Vagina (tissue), 2 donors: ENCODE data around the gene LMO1. TPM values are rescaled to one million over a fixed set of nuclear protein-coding genes. Genes with fewer than 3 reads are reported as not detected.
A peak's percentile ranks its signal among the peaks of the same experiment; 100 is the strongest.

Source experiments
- DNase-seq, 2 donors: peaks; one replicate each; pipeline ENCODE4 v3.0.0-alpha.2; 2017; ENCODE audit errors: extremely low spot score in 2 of 2
- H3K27ac ChIP-seq: fragments of 200-600 bp; sonication (generic); one replicate; pipeline ENCODE4 v1.5.1; 2019
- H3K27me3 ChIP-seq: fragments of 200-600 bp; sonication (generic); one replicate; pipeline ENCODE4 v1.5.1; 2019
- H3K36me3 ChIP-seq, 2 donors: fragments of 200-600 bp; sonication (generic); one replicate each; pipeline ENCODE4 v1.5.1; 2017 to 2019
- H3K4me1 ChIP-seq: fragments of 200-600 bp; sonication (generic); one replicate; pipeline ENCODE4 v1.5.1; 2019
- H3K4me3 ChIP-seq, 2 donors: fragments of 200-600 bp; sonication (generic); 1 replicate in 1 of 2; 2 replicates in 1 of 2; pipeline ENCODE4 v1.5.1; 2016 to 2019
- H3K9me3 ChIP-seq: fragments of 200-600 bp; sonication (generic); one replicate; pipeline ENCODE4 v1.5.1; 2019
- POLR2A ChIP-seq, 2 donors: fragments of 450-650 bp; IDR thresholded peaks; one replicate each; pipeline ENCODE4 v1.6.1; 2017; ENCODE audit warnings: antibody characterized with exemption in 2 of 2, mild to moderate bottlenecking in 2 of 2, moderate library complexity in 2 of 2
- POLR2AphosphoS5 ChIP-seq, 2 donors: sonication (generic); formaldehyde crosslinking; IDR thresholded peaks; one replicate each; pipeline ENCODE4 v1.9.0; 2017; ENCODE audit warnings: antibody characterized with exemption in 2 of 2, mild to moderate bottlenecking in 2 of 2, low read depth in 1 of 2; ENCODE audit not compliant: insufficient read depth in 1 of 2
- intact Hi-C: fragments of 100-400 bp; cut with DNase I; formaldehyde crosslinking; loops from one replicate; pipeline ENCODE4 v1.15.1; 2023
- total RNA-seq: library from RNA; depleted of rRNA; stranded (reverse); fragments of >200 nt; gene quantifications from one replicate; pipeline ENCODE4 v1.2.3, GENCODE V29; 2016
- TF ChIP-seq, protein P1 (sequence below), 3 experiments: fragments of 450-650 bp in 2 of 3; fragments of 200-600 bp in 1 of 3; sonication (generic) in 1 of 3; IDR thresholded peaks; one replicate each; pipeline ENCODE4 v1.5.1; 2017 to 2019; ENCODE audit warnings: antibody characterized with exemption in 3 of 3, mild to moderate bottlenecking in 2 of 3, moderate library complexity in 2 of 3

LMO1 gene
- total RNA-seq, 1 donor from 2014 or later, result not detected

DNA sequence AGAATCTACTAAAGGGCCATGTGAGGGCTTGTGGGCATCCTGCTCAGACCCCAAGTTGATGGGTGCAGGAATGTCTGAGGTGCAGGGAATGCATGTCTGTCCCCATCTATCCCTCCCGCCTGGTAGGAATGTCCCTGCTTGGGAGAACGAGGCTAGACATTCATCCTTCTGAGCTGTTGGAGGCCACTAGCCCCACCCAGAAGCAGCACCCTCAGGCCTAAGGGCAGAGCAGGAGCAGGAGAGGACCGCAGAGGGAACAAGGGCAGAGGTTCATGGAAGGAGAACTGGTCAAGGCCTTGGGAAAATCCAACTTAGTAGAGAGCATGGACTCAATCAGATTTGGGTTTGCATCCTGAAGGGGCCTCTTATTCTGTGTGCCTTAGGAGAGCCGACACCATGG lies 22.1 kb upstream of the LMO1 start:
- H3K4me1 ChIP-seq, result peaks cover 10% of the 10 kb centered on the region
- intact Hi-C loops, result no loop called here
- no peaks in the 10 kb centered on the region for H3K36me3 ChIP-seq
- peak in 1 of 2 donors; percentile 75 for DNase-seq
- TF ChIP-seq POLR2A (IDR thresholded peaks at IDR 0.05), result no peak
- no peaks in the 10 kb centered on the region for H3K27me3 ChIP-seq
- H3K27ac ChIP-seq, result no peak overlapping the region
- H3K9me3 ChIP-seq, result no peaks in the 10 kb centered on the region
- no peak overlapping the region for H3K4me3 ChIP-seq

DNA sequence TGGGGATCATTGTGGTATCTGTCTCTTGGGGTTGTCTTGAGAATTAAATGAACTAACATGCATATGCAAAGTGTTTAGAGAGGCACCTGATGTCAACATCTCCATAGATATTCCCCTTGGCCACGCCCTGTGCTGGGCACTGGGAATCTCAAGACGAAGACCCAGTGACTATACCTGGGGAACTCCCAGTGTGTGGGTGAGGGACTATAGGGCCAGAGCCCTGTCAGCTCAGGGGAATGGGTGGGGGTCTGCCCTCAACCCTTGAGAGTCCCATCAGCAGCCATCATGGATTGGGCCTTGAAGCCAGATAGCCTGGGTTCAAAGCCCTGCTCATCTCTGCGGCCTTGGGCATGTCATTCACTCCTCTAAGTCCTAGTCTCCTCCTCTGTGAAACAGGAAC lies 21.6 kb upstream of the LMO1 start:
- Histone ChIP-seq H3K27ac (no peak overlapping the region), H3K9me3 (no peaks in the 10 kb centered on the region), H3K27me3 (no peaks in the 10 kb centered on the region), H3K4me3 (no peak overlapping the region), H3K36me3 (no peaks in the 10 kb centered on the region), H3K4me1 (peaks cover 10% of the 10 kb centered on the region)
- intact Hi-C loops, result no loop called here
- DNase-seq, result peak in 1 of 2 donors; percentile 56
- TF ChIP-seq POLR2AphosphoS5 (IDR thresholded peaks at IDR 0.05; ENCODE audit: insufficient read depth in 1 of 2, low read depth in 1 of 2) (no peak), POLR2A (IDR thresholded peaks at IDR 0.05) (no peak)
- TF ChIP-seq, protein P1, sequence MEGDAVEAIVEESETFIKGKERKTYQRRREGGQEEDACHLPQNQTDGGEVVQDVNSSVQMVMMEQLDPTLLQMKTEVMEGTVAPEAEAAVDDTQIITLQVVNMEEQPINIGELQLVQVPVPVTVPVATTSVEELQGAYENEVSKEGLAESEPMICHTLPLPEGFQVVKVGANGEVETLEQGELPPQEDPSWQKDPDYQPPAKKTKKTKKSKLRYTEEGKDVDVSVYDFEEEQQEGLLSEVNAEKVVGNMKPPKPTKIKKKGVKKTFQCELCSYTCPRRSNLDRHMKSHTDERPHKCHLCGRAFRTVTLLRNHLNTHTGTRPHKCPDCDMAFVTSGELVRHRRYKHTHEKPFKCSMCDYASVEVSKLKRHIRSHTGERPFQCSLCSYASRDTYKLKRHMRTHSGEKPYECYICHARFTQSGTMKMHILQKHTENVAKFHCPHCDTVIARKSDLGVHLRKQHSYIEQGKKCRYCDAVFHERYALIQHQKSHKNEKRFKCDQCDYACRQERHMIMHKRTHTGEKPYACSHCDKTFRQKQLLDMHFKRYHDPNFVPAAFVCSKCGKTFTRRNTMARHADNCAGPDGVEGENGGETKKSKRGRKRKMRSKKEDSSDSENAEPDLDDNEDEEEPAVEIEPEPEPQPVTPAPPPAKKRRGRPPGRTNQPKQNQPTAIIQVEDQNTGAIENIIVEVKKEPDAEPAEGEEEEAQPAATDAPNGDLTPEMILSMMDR (IDR thresholded peaks at IDR 0.05), result no peak

DNA sequence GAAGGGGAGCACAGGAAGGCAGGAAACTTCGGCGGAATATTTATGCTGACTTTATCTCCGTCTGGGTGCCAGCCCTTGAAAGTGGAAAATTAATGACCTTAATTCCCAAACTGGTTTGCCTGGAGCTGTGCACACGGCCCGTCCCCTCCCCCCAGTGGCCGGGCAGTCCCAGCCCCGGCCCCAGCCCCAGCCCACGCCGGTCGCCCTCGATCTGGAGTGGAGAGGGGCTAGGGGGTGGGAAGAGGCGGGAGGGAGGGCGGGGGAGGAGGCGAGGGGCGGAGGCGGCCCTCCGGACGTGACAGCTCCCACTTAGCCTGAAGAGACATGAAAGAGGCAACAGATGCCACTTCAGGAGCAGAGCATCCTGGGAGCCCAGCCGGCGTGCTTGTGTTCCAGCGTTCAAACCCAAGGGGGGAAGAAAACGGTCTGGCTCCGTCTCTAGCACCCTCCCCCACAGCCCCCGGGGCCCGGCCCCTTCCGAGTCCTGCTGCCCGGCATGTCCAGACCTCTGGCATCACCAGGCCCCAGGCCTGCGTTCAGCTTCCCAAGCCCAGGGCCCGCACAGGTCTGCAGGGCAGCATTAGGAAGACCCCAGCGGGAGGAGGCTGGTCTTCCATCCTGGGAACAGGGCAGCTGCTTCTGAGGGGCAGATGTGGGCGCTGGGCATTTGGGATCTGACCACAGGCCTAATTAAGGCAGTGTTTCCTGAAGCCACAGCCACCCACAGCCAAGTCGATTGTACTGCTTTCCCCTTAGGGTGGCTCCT lies 20.0 kb upstream of the LMO1 start:
- intact Hi-C loops, result no loop called here
- Histone ChIP-seq H3K36me3 (no peaks in the 10 kb centered on the region), H3K27ac (no peak overlapping the region), H3K4me3 (peak overlapping the region; percentile 18 to 27), H3K4me1 (peaks cover 10% of the 10 kb centered on the region), H3K9me3 (no peaks in the 10 kb centered on the region), H3K27me3 (no peaks in the 10 kb centered on the region)
- DNase-seq, result peak; percentile 70 to 81
- TF ChIP-seq, protein P1 (IDR thresholded peaks at IDR 0.05), result no peak
- TF ChIP-seq POLR2A (IDR thresholded peaks at IDR 0.05) (no peak), POLR2AphosphoS5 (IDR thresholded peaks at IDR 0.05; ENCODE audit: insufficient read depth in 1 of 2, low read depth in 1 of 2) (no peak)

DNA sequence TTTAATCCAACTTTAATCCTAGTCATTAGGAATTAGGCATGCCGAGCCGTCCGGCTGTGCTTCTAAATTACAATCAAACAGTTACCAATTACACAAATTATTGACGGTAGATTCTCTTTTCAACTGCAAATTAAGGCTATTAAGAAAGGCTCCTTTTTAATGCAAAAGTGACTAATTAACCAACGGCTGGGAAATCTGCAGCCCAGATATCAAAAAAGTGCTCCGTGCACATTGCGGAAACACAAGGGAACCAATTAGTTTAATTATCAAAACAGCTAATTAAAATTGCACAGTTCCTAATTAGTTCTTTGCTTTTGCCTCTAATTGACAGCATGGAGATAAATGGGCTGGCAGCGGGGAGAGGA lies 19.4 kb upstream of the LMO1 start:
- Histone ChIP-seq H3K4me3 (peak overlapping the region; percentile 18 to 27), H3K36me3 (no peaks in the 10 kb centered on the region)
- TF ChIP-seq, protein P1 (IDR thresholded peaks at IDR 0.05), result no peak
- TF ChIP-seq POLR2AphosphoS5 (IDR thresholded peaks at IDR 0.05; ENCODE audit: insufficient read depth in 1 of 2, low read depth in 1 of 2) (no peak), POLR2A (IDR thresholded peaks at IDR 0.05) (no peak)

DNA sequence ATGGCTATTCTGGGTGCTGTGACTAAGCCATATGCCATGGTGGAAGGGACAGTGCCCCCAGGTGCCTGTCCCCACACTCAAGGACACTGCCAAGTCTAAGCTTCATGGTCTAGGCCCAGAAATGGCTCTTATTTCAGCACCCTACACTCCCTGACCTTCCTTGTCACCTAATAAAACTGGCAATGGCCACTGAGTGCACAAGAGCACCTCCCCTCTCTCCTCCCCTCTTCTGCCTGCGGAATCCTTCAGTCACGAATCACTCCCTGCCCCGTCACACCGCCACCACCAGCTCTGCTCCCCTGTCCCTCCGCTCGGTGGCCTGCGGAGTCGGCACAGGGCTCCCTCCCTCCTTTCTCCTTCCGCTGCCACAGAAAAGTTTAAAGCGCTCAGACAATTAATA lies 19.0 kb upstream of the LMO1 start:
- no peaks in the 10 kb centered on the region for H3K27me3 ChIP-seq
- DNase-seq, result peak; percentile 25 to 77
- H3K27ac ChIP-seq, result no peak overlapping the region
- H3K4me1 ChIP-seq, result peaks cover 10% of the 10 kb centered on the region
- no peaks in the 10 kb centered on the region for H3K9me3 ChIP-seq
- no peak overlapping the region for H3K4me3 ChIP-seq
- TF ChIP-seq, protein P1 (IDR thresholded peaks at IDR 0.05), result no peak
- TF ChIP-seq POLR2AphosphoS5 (IDR thresholded peaks at IDR 0.05; ENCODE audit: insufficient read depth in 1 of 2, low read depth in 1 of 2), result no peak
- no peak for TF ChIP-seq POLR2A (IDR thresholded peaks at IDR 0.05)
- intact Hi-C loops, result no loop called here
- no peaks in the 10 kb centered on the region for H3K36me3 ChIP-seq

More for the DNA sequence above, 19.4 kb upstream of the LMO1 start:
- intact Hi-C loops, result no loop called here
- H3K27me3 ChIP-seq, result no peaks in the 10 kb centered on the region
- H3K4me1 ChIP-seq, result peaks cover 10% of the 10 kb centered on the region
- no peak for DNase-seq
- no peaks in the 10 kb centered on the region for H3K9me3 ChIP-seq
- no peak overlapping the region for H3K27ac ChIP-seq
